GM15510 (cell line): ENCODE measurements around the gene PRPF6.

ENCODE experiments used
- POLR2A ChIP-seq: IDR thresholded peaks from 3 replicates; pipeline ENCODE4 v1.6.1; 2011; ENCODE audit warnings: borderline replicate concordance; ENCODE audit not compliant: insufficient read length; ENCODE audit errors: extremely low read depth

PRPF6 gene

GRCh38 chr20:64006902-64007301 is 26.0 kb downstream of the PRPF6 start:
- no peak for TF ChIP-seq POLR2A

- no peak for TF ChIP-seq POLR2A
Measured at GRCh38 chr20:64009811-64010387, 29.0 kb downstream of the PRPF6 start.

GRCh38 chr20:64010711-64011237 is 29.8 kb downstream of the PRPF6 start:
- TF ChIP-seq POLR2A, result no peak

- TF ChIP-seq POLR2A, result no peak
Measured at GRCh38 chr20:64011366-64011779, 30.4 kb downstream of the PRPF6 start.

- TF ChIP-seq POLR2A, result no peak
Measured at GRCh38 chr20:64015635-64016034, 34.7 kb downstream of the PRPF6 start.

GRCh38 chr20:64021124-64021975 is 40.4 kb downstream of the PRPF6 start:
- no peak for TF ChIP-seq POLR2A

- TF ChIP-seq POLR2A, result no peak
Measured at GRCh38 chr20:64022671-64023360, 41.9 kb downstream of the PRPF6 start.

- TF ChIP-seq POLR2A, result no peak
Measured at GRCh38 chr20:64023361-64024140, 42.6 kb downstream of the PRPF6 start.

GRCh38 chr20:64024141-64024990 is 43.4 kb downstream of the PRPF6 start:
- TF ChIP-seq POLR2A, result no peak

- TF ChIP-seq POLR2A, result no peak
Measured at GRCh38 chr20:64025101-64025825, 44.3 kb downstream of the PRPF6 start.

GRCh38 chr20:64025826-64026412 is 45.0 kb downstream of the PRPF6 start:
- no peak for TF ChIP-seq POLR2A

- no peak for TF ChIP-seq POLR2A
Measured at GRCh38 chr20:64027981-64028685, 47.2 kb downstream of the PRPF6 start.

GRCh38 chr20:64029293-64030117 is 48.6 kb downstream of the PRPF6 start:
- TF ChIP-seq POLR2A, result no peak
